ENCODE data around the gene C3orf18.

DNA sequence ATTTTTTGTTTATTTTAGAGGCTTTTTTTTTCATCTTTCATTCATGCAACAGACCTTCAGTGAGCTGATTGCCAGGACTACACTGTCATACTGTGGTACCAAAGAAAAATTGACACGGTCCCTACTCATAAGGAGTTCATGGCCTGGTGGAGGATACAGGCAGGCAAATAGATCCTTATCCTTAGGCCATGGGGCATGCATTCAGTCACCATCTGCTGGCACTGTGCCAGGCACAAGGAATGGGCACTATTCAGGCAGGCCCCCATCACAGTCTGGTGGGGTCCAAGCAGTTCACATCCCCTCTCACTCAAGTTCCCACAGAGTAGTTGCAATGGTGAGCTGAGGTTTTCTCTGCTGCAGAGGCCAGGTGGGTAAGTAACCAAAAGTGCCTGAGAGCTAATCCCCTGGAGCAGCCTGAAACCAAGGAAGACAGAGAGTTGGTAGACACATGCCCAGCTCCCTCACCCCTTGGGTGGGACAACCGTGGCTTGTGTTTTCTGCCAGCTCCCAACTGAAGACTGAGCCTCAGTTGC, 26.8 kb upstream of the C3orf18 start:
- TF ChIP-seq, protein P1, sequence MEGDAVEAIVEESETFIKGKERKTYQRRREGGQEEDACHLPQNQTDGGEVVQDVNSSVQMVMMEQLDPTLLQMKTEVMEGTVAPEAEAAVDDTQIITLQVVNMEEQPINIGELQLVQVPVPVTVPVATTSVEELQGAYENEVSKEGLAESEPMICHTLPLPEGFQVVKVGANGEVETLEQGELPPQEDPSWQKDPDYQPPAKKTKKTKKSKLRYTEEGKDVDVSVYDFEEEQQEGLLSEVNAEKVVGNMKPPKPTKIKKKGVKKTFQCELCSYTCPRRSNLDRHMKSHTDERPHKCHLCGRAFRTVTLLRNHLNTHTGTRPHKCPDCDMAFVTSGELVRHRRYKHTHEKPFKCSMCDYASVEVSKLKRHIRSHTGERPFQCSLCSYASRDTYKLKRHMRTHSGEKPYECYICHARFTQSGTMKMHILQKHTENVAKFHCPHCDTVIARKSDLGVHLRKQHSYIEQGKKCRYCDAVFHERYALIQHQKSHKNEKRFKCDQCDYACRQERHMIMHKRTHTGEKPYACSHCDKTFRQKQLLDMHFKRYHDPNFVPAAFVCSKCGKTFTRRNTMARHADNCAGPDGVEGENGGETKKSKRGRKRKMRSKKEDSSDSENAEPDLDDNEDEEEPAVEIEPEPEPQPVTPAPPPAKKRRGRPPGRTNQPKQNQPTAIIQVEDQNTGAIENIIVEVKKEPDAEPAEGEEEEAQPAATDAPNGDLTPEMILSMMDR (IDR thresholded peaks at IDR 0.05; ENCODE audit: insufficient read depth, low read length), result no peak
- no peak for TF ChIP-seq POLR2AphosphoS5 (IDR thresholded peaks at IDR 0.05; ENCODE audit: low read depth)
- no peak for TF ChIP-seq REST (IDR thresholded peaks at IDR 0.05; ENCODE audit: insufficient replicate concordance, low read depth)

Data from HL-60 (cell line).